Measurements from ENCODE around the gene PLGRKT.
A peak's percentile ranks its signal among the peaks of the same experiment; 100 is the strongest.
"Not testable (repeated sequence)": the region's sequence is repeated elsewhere in the genome, so short reads cannot be mapped to it uniquely, and the experiment has no call there.

The PLGRKT gene

GRCh38 chr9:5450359-5451091 lies 12.8 kb upstream of the PLGRKT start, which contains the start of gene CD274:
Gene CD274, plus strand, starts transcription at chr9:5450542. Its CDS starts 5,572 bp downstream, at chr9:5456114.
- peak; percentile 93 for DNase-seq

- DNase-seq: no peak
These were observed 12.0 kb upstream of the PLGRKT start for GRCh38 chr9:5449521-5450358.

- DNase-seq: no peak
These were observed 11.0 kb upstream of the PLGRKT start for GRCh38 chr9:5448461-5449435.

- DNase-seq: no peak
These were observed 10.3 kb upstream of the PLGRKT start for GRCh38 chr9:5448016-5448415.

DNA sequence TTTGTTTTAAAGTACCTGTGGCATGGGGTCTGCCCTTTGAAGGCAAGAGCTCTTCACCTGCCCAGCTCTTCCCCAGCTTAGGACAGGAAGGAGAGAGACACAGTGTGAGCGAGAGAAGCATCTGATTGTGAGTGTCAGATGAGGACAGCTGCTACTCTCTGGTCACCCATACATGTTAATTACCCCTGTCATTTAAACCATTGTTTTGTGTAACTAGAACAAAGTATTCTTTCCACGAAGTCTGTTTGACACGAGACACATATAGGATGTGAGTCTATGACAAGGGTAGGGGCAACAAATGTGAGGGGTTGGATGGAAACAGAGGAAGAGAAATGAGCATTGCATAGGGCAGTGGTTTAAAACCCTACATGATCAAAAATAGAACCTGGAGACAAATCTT lies 9.6 kb upstream of the PLGRKT start:
- DNase-seq: no peak

DNA sequence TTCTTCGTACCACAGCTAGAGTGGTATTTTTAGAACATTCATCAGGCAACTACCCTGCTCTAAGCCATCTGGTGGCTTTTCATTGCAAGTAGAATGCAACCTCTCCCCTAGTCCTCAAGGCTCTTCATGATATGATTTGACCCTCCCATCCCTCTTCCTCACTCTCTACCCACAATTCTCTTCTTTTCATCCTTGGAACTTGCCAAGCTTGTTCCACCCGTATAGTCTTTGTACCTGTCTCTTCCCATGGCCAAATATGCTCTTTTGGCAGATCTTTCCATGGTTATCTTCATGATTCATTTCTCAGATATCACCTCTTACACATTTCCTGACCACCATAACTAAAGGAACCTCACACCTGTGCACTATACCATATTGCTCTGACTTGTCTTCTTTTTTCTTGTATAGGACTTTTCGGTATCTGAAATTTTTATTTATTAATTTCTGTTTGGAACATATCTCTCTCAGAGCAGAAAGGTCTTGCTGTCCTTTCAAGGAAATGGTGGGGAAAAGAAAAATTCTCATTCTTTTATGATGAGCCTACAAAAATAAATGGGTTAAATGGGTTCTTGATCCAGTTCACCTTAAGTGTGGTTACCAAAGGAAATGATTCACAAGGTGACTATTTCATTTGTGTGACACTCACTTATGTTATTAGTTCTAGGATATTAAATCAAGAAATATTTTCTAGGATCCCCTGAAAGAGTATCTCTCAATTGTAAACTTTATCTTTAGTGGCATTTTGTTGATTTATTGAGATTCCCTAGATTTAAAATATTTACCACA lies 8.9 kb upstream of the PLGRKT start:
- DNase-seq: peak; percentile 50

GRCh38 chr9:5445886-5446285 lies 8.2 kb upstream of the PLGRKT start:
- no peak for DNase-seq

GRCh38 chr9:5445096-5445495 lies 7.4 kb upstream of the PLGRKT start:
- DNase-seq: not testable (repeated sequence)

- no peak for DNase-seq
These were observed 6.1 kb upstream of the PLGRKT start for GRCh38 chr9:5443850-5444249.

GRCh38 chr9:5442400-5443011 lies 4.8 kb upstream of the PLGRKT start:
- DNase-seq: peak; percentile 61

GRCh38 chr9:5441043-5441442 lies 3.3 kb upstream of the PLGRKT start:
- DNase-seq: peak; percentile 50

GRCh38 chr9:5440426-5440825 lies 2.7 kb upstream of the PLGRKT start:
- no peak for DNase-seq

DNA sequence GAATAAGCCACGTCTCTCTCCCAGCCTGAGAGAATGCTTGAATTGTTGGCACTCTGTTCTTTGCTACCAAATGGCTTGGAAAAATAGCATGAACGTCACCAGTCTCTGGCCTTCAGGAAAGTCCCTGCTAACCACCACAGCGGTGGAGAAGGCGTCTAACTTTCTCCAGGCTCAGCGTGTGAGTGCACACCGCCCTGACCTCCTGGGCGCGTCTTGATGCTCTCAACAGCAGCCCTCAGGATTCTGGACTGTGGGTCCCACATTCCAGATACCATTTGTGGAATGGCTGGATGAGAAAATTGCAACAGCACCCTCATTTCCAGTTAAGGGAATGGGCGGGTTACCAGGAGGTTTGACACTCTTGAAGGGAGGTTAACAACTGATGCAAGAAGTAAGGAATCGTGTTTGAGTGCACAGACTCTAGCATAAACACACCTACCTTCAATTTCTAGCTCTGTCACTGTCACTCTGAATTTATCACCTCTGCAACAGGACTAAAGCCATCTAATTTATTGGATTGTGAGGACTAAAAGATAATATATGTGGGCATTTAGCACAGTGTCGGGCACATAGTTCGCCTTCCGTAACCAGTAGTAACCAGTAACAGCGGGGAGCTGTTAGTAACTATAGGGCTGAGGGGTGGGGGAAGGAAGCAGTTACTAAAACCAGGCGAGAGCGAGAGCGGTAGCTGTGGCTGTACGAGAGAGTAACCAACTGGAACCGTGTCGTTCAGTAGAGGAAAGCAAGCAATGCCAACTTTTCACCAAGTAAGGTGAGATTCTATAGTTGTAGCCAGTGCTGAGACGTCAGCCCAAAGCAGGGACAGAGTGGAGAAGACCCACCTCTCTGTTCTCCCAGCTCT lies 807 bp upstream of the PLGRKT start:
- DNase-seq: peak; percentile 78

DNA sequence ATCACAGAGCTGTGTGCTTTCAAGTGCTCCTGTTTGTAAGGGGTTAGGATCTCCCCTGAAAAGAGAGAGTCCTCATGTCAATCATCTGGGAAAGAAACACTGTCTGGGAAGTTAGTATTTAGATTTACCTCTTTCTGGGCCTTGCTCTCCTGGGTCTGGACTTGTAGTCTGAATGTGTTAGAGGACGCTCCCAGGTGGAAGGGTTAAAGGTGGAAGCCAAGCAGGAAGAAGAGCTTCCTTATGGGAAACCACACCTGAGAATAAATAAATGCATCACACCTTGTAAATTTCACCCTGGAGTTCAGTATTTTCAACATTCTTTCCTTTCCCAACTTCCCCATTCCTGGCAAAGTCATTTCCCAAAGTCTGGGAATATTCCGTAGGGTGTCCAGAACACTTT lies 1.3 kb downstream of the PLGRKT start:
- no peak for DNase-seq

GRCh38 chr9:5435912-5436311 lies 1.8 kb downstream of the PLGRKT start:
- no peak for DNase-seq

DNA sequence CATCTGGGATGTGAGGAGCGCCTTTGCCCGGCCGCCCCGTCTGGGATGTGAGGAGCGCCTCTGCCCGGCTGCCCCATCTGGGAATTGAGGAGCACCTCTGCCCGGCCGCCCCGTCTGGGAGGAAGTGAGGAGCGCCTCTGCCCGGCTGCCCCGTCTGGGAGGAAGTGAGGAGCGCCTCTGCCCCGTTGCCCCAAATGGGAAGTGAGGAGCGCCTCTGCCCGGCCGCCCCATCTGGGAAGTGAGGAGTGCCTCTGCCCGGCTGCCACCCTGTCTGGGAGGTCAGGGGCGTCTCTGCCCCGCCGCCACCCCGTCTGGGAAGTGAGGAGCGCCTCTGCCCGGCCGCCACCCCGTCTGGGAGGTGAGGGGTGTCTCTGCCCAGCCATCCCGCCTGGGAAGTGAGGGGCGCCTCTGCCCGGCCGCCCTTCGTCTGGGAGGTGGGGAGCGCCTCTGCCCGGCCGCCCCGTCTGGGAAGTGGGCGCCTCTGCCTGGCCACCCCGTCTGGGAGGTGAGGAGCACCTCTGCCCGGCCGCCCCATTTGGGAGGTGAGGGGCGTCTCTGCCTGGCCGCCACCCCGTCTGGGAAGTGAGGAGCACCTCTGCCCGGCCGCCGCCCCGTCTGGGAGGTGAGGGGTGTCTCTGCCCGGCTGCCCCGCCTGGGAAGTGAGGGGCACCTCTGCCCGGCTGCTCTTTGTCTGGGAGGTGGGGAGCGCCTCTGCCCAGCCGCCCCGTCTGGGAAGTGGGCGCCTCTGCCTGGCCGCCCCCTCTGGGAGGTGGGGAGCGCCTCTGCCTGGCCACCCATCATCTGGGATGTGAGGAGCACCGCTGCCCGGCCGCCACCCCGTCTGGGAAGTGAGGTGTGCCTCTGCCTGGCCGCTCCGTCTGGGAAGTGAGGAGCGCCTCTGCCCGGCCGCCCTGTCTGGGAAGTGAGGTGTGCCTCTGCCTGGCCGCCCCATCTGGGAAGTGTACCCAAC lies 3.6 kb downstream of the PLGRKT start:
- not testable (repeated sequence) for DNase-seq

- DNase-seq: not testable (repeated sequence)
These were observed 4.4 kb downstream of the PLGRKT start for GRCh38 chr9:5433328-5433727.

DNA sequence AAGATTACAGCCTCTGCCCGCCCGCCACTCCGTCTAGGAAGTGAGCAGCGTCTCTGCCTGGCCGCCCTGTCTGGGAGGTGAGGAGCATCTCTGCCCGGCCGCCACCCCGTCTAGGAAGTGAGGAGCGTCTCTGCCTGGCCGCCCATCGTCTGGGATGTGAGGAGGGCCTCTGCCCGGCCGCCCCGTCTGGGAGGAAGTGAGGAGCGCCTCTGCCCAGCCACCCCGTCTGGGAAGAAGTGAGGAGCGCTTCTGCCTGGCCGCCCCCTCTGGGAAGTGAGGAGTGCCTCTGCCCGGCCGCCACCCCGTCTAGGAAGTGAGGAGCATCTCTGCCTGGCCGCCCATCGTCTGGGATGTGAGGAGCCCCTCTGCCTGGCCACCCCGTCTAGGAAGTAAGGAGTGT lies 4.8 kb downstream of the PLGRKT start:
- DNase-seq: not testable (repeated sequence)

DNA sequence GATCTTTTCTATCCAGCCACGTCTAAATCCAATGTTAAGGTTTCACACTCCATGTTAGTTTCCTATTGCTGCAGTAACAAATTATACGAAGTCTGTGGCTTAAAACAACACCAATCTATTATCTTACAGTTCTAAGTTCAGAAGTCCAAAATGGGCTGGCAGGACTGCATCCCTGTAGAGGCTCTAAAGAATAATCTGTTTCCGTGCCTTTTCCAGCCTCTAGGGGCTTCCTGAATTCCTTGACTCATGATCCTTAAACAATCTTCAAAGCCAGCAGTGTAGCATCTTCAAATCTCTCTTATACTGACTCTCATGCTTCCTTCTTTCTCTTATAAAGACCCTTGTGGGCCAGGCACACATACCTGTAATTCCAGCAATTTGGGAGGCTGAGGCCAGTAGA lies 6.8 kb downstream of the PLGRKT start:
- no peak for DNase-seq

Measured in activated CD4-positive, alpha-beta T cell treated with anti-CD3 and anti-CD28 coated beads, Interleukin-2, Interleukin-6, amounts not matched to agents 100 ng/mL and 50 ng/mL, durations not matched to agents 16 hours and 8 hours (primary cell).